Adipocyte (in vitro differentiated cells): Measurements from ENCODE around the gene AKAP14.

Experiments
- DNase-seq: peaks from one replicate; pipeline ENCODE4 v3.0.0-alpha.2; 2015; ENCODE audit warnings: low read depth
- H3K27me3 ChIP-seq: replicated peaks from 2 replicates; pipeline ENCODE4 v1.7.0; 2013; ENCODE audit warnings: mild to moderate bottlenecking, low read length, moderate library complexity; ENCODE audit not compliant: control insufficient read depth, insufficient read depth
- H3K36me3 ChIP-seq: 2 replicates; pipeline ENCODE4 v1.7.0; 2013; ENCODE audit warnings: low read length, mild to moderate bottlenecking, moderate library complexity; ENCODE audit not compliant: control insufficient read depth, insufficient read depth, severe bottlenecking
- H3K4me1 ChIP-seq: 2 replicates; pipeline ENCODE4 v1.7.0; 2013; ENCODE audit warnings: mild to moderate bottlenecking, low read length, moderate library complexity; ENCODE audit not compliant: control insufficient read depth, insufficient read depth
- H3K4me3 ChIP-seq: 2 replicates; pipeline ENCODE4 v1.7.0; 2013; ENCODE audit warnings: mild to moderate bottlenecking, low read length, moderate library complexity
- H3K9ac ChIP-seq: 2 replicates; pipeline ENCODE4 v1.7.0; 2013; ENCODE audit warnings: mild to moderate bottlenecking, low read length, moderate library complexity
- H3K9me3 ChIP-seq: 2 replicates; pipeline ENCODE4 v1.7.0; 2013; ENCODE audit warnings: mild to moderate bottlenecking, low read length, moderate library complexity; ENCODE audit not compliant: control insufficient read depth

AKAP14 gene

GRCh38 chrX:119895843-119896326, at the start of gene AKAP14:
AKAP14 (plus strand) TSS chrX:119895893; CDS start chrX:119903224, 7,331 bp downstream.
- Histone ChIP-seq H3K27me3 (peaks cover 10% of the 10 kb centered on the region), H3K9ac (no peak within 1 kb of the TSS), H3K9me3 (no peaks in the 10 kb centered on the region), H3K4me3 (no peak within 1 kb of the TSS), H3K4me1 (peaks cover 5% of the 10 kb centered on the region), H3K36me3 (no peaks in the 10 kb centered on the region)
- DNase-seq = no peak

- H3K4me3 ChIP-seq = peak within 1 kb of the TSS; percentile 88
- H3K4me1 ChIP-seq = peaks cover 3% of the 10 kb centered on the region
- peak within 1 kb of the TSS; percentile 87 for H3K9ac ChIP-seq
- H3K36me3 ChIP-seq = no peaks in the 10 kb centered on the region
- DNase-seq = peak; percentile 98
- H3K9me3 ChIP-seq = no peaks in the 10 kb centered on the region
- peaks cover under 1% of the 10 kb centered on the region for H3K27me3 ChIP-seq
Observed at GRCh38 chrX:119852382-119853353, 43.0 kb upstream of the AKAP14 start, which contains the start of gene UPF3B. UPF3B (minus strand) TSS chrX:119852963; CDS start chrX:119852928, 35 bp downstream.

DNA sequence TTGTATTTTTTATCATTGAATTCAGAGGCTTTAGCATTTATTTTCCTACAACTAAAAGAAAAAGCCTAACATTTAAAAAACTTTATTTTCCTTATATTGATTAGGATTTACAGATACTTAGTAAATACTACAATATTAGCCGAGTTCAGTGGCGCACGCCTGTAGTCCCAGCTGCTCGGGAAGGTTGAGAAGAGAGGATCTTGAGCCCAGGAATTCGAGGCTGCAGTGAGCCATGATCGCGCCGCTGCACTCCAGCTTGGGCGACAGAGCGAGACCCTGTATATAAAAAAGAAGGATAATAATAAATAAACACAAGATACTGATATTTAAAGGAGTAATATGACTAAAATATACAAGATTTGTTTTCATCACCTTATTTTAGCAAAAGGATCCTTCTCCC, 42.2 kb upstream of the AKAP14 start:
- H3K4me3 ChIP-seq = peak overlapping the region; percentile 88
- H3K4me1 ChIP-seq = peaks cover 3% of the 10 kb centered on the region
- H3K36me3 ChIP-seq = no peaks in the 10 kb centered on the region
- peak overlapping the region; percentile 87 for H3K9ac ChIP-seq
- H3K27me3 ChIP-seq = peaks cover 3% of the 10 kb centered on the region
- peak; percentile 3 for DNase-seq
- H3K9me3 ChIP-seq = no peaks in the 10 kb centered on the region

- H3K9ac ChIP-seq = peak overlapping the region; percentile 98
- H3K36me3 ChIP-seq = peaks cover 6% of the 10 kb centered on the region
- peak; percentile 62 for DNase-seq
- peaks cover 9% of the 10 kb centered on the region for H3K4me1 ChIP-seq
- peak overlapping the region; percentile 92 for H3K4me3 ChIP-seq
- H3K27me3 ChIP-seq = no peaks in the 10 kb centered on the region
- no peaks in the 10 kb centered on the region for H3K9me3 ChIP-seq
Observed at GRCh38 chrX:119870626-119871131, 25.0 kb upstream of the AKAP14 start.

GRCh38 chrX:119871245-119871598, 24.5 kb upstream of the AKAP14 start:
- Histone ChIP-seq H3K27me3 (no peaks in the 10 kb centered on the region), H3K4me3 (peak overlapping the region; percentile 92), H3K36me3 (peaks cover 10% of the 10 kb centered on the region), H3K9me3 (no peaks in the 10 kb centered on the region), H3K4me1 (peaks cover 9% of the 10 kb centered on the region), H3K9ac (peak overlapping the region; percentile 98)
- no peak for DNase-seq

GRCh38 chrX:119871599-119872395, 23.9 kb upstream of the AKAP14 start, which contains the start of the genes NDUFA1 and RNF113A:
NDUFA1 (plus strand) TSS chrX:119871832; CDS start chrX:119871912, 80 bp downstream.
RNF113A (minus strand) TSS chrX:119871733; CDS start chrX:119871613, 120 bp downstream.
- DNase-seq = peak; percentile 86
- H3K9ac ChIP-seq = peak within 1 kb of the TSS; percentile 98
- H3K36me3 ChIP-seq = peaks cover 14% of the 10 kb centered on the region
- H3K9me3 ChIP-seq = no peaks in the 10 kb centered on the region
- H3K4me1 ChIP-seq = peaks cover 9% of the 10 kb centered on the region
- H3K27me3 ChIP-seq = no peaks in the 10 kb centered on the region
- H3K4me3 ChIP-seq = peak within 1 kb of the TSS; percentile 92

DNA sequence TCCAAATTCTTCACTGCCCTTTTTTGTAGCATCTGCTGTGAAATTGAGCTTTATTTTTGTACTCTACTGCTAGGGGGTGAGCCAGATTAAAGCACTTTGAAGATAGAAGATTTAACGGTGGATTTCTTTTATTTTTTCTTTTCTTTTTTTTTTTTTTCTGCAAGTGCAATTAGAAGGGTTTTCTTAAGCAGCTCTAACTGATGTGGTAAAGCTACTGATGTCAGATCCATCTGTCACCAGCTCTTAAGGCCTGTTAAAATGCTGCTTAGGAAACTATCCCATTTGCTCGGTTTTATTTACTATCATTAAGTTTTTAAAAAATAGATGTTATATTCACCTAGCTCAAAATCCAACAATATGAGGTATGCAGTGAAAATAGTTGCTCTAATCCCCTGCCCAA, 17.0 kb upstream of the AKAP14 start:
- Histone ChIP-seq H3K4me3 (no peak overlapping the region), H3K4me1 (no peaks in the 10 kb centered on the region), H3K9me3 (no peaks in the 10 kb centered on the region), H3K9ac (no peak overlapping the region), H3K36me3 (peaks cover 21% of the 10 kb centered on the region), H3K27me3 (no peaks in the 10 kb centered on the region)
- DNase-seq = no peak

GRCh38 chrX:119880076-119880475, 15.6 kb upstream of the AKAP14 start:
- Histone ChIP-seq H3K9ac (no peak overlapping the region), H3K36me3 (peaks cover 21% of the 10 kb centered on the region), H3K9me3 (no peaks in the 10 kb centered on the region), H3K4me1 (no peaks in the 10 kb centered on the region), H3K27me3 (no peaks in the 10 kb centered on the region), H3K4me3 (no peak overlapping the region)
- DNase-seq = no peak

- Histone ChIP-seq H3K4me1 (no peaks in the 10 kb centered on the region), H3K9ac (no peak overlapping the region), H3K9me3 (no peaks in the 10 kb centered on the region), H3K4me3 (no peak overlapping the region), H3K36me3 (peaks cover 14% of the 10 kb centered on the region), H3K27me3 (no peaks in the 10 kb centered on the region)
- peak; percentile 66 for DNase-seq
Observed at GRCh38 chrX:119880552-119881437, 14.9 kb upstream of the AKAP14 start.
